NT2/D1 (cell line): ENCODE results near the gene HCST.

Experiments
- SUZ12 ChIP-seq: IDR thresholded peaks from 2 replicates; pipeline ENCODE4 v1.6.1; 2011; ENCODE audit not compliant: insufficient read length, insufficient read depth; ENCODE audit errors: extremely low read depth
- YY1 ChIP-seq: IDR thresholded peaks from 2 replicates; pipeline ENCODE4 v1.6.1; 2011; ENCODE audit not compliant: insufficient read length, insufficient read depth
- ZNF274 ChIP-seq: IDR thresholded peaks from 2 replicates; pipeline ENCODE4 v1.6.1; 2011; ENCODE audit warnings: mild to moderate bottlenecking, low read depth, low read length

GRCh38 chr19:35885225-35885738 lies 17.0 kb upstream of the HCST start:
- TF ChIP-seq YY1 (no peak), SUZ12 (no peak), ZNF274 (no peak)
